Measurements from ENCODE around the gene FAM187B.
"Not testable (repeated sequence)": the region's sequence is repeated elsewhere in the genome, so short reads cannot be mapped to it uniquely, and the experiment has no call there.

Gene FAM187B

GRCh38 chr19:35222373-35223015 lies 6.0 kb downstream of the FAM187B start:
- Mint-ChIP-seq H3K36me3 (ENCODE audit: low read depth) (no peaks in the 10 kb centered on the region), H3K4me1 (peaks cover 10% of the 10 kb centered on the region), H3K9me3 (peaks cover 31% of the 10 kb centered on the region), H3K4me3 (no peak overlapping the region), H3K27me3 (ENCODE audit: low read depth, poor library complexity) (peaks cover 10% of the 10 kb centered on the region), H3K27ac (no peak overlapping the region)
- no peak for DNase-seq
- no peak for TF ChIP-seq CTCF (IDR thresholded peaks at IDR 0.05)

GRCh38 chr19:35220973-35221590 lies 7.5 kb downstream of the FAM187B start:
- not testable (repeated sequence) for H3K27ac Mint-ChIP-seq; H3K36me3 Mint-ChIP-seq (ENCODE audit: low read depth); H3K4me1 Mint-ChIP-seq; H3K4me3 Mint-ChIP-seq; DNase-seq
- peaks cover 41% of the 10 kb centered on the region for H3K9me3 Mint-ChIP-seq
- peaks cover 13% of the 10 kb centered on the region for H3K27me3 Mint-ChIP-seq (ENCODE audit: low read depth, poor library complexity)

GRCh38 chr19:35220315-35220921 lies 8.1 kb downstream of the FAM187B start:
- Mint-ChIP-seq H3K4me1 (no peaks in the 10 kb centered on the region), H3K9me3 (peaks cover 41% of the 10 kb centered on the region), H3K4me3 (no peak overlapping the region), H3K36me3 (ENCODE audit: low read depth) (no peaks in the 10 kb centered on the region), H3K27ac (no peak overlapping the region), H3K27me3 (ENCODE audit: low read depth, poor library complexity) (peaks cover 13% of the 10 kb centered on the region)
- no peak for TF ChIP-seq CTCF (IDR thresholded peaks at IDR 0.05)
- no peak for DNase-seq

- no peak overlapping the region for H3K4me3 Mint-ChIP-seq
- DNase-seq: no peak
Measured at GRCh38 chr19:35219008-35219407, 9.5 kb downstream of the FAM187B start.

DNA sequence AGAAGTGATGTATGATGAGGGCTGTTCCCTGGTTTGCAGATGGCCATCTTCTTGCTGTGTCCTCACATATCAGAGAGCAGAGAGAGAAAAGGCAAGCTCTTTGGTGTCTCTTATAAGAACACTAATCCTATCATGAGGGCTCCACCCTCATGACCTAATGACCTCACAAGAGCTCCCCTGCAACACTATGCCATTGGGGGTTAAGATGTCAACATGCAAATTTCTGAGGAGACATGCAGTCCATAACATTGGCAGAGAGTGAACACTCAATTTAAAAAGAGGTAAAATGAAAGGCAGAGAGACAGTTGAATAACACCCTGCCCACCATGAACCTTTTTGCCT lies 10.9 kb downstream of the FAM187B start:
- Mint-ChIP-seq H3K9me3 (peaks cover 36% of the 10 kb centered on the region), H3K4me3 (no peak overlapping the region), H3K27me3 (ENCODE audit: low read depth, poor library complexity) (peaks cover 7% of the 10 kb centered on the region), H3K4me1 (no peaks in the 10 kb centered on the region), H3K36me3 (ENCODE audit: low read depth) (no peaks in the 10 kb centered on the region), H3K27ac (no peak overlapping the region)
- TF ChIP-seq CTCF (IDR thresholded peaks at IDR 0.05): no peak
- no peak for DNase-seq

More at GRCh38 chr19:35219008-35219407, 9.5 kb downstream of the FAM187B start:
- no peak for TF ChIP-seq CTCF (IDR thresholded peaks at IDR 0.05)
- no peak overlapping the region for H3K27ac Mint-ChIP-seq
- H3K27me3 Mint-ChIP-seq (ENCODE audit: low read depth, poor library complexity): peaks cover 12% of the 10 kb centered on the region
- no peaks in the 10 kb centered on the region for H3K36me3 Mint-ChIP-seq (ENCODE audit: low read depth)
- H3K9me3 Mint-ChIP-seq: peaks cover 41% of the 10 kb centered on the region
- H3K4me1 Mint-ChIP-seq: no peaks in the 10 kb centered on the region

GRCh38 chr19:35216833-35217648 lies 11.5 kb downstream of the FAM187B start:
- Mint-ChIP-seq H3K9me3 (peaks cover 32% of the 10 kb centered on the region), H3K27me3 (ENCODE audit: low read depth, poor library complexity) (peaks cover 6% of the 10 kb centered on the region), H3K4me3 (no peak overlapping the region), H3K36me3 (ENCODE audit: low read depth) (no peaks in the 10 kb centered on the region), H3K4me1 (no peaks in the 10 kb centered on the region), H3K27ac (no peak overlapping the region)
- TF ChIP-seq CTCF (IDR thresholded peaks at IDR 0.05): no peak
- no peak for DNase-seq

All from nephron progenitor cell (in vitro differentiated cells).